Measurements from ENCODE around the gene ABITRAM. TPM values are rescaled to one million over a fixed set of nuclear protein-coding genes. Genes with fewer than 3 reads are reported as not detected.
"Not testable (repeated sequence)": the region's sequence is repeated elsewhere in the genome, so short reads cannot be mapped to it uniquely, and the experiment has no call there.

ABITRAM gene
- total RNA-seq, 1 experiment from 2014 or later: 22.9 TPM

DNA sequence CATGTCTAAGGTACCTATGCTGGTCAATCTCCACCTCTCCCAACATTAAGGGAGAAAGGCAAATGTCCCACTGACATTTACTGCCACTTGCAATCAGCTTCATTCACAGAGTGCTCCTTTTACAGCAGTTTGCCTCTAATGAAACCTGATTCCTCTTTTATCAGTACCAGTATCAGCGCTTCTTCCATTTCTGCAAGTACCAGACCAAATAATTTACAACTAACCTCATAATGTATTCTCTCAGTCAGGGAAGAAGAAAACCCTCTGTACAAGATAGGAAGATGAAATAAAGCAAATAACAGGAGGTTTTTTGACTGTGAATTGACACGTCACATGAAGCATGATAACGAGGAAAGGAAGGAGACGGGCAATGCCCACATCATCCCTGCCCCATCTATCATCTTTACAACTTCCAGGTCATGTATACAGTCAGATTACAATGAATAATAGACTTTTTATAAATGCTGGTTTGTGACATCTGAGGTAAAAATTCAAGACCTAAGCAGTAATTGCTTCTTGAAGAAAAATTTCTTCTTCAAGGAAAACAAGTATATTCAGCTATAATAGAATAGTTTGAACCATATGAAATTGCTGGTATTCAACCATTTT is 21.9 kb downstream of the ABITRAM start:
- Histone ChIP-seq H3K27me3 (no peaks in the 10 kb centered on the region), H3K27ac (no peak overlapping the region)

DNA sequence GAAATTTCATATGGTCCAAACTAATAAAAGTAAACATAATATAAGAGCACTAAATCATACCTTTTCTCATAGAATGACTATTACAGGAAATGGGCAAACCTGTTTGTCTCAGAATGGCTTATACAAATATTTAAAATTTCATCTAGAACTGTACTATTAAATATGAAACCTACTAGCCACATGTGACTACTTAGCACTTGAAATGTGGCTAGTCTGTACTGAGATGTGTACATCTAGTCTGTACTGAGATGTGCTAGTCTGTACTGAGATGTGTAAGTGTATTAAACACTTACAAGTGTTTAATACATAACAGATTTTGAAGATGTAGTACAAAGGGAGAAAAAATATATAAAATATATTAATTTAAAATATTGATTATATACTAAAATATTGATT is 22.4 kb downstream of the ABITRAM start:
- no peaks in the 10 kb centered on the region for H3K9me3 ChIP-seq (replicated peaks)
- no peaks in the 10 kb centered on the region for H3K4me1 ChIP-seq
- peaks cover 8% of the 10 kb centered on the region; the same call in 1 of the 2 replicates for H3K36me3 ChIP-seq
- no peak for DNase-seq
- no peak overlapping the region for H3K4me3 ChIP-seq
- H3K27me3 ChIP-seq: no peaks in the 10 kb centered on the region
- no peak overlapping the region for H3K27ac ChIP-seq

More for the DNA sequence above, 21.9 kb downstream of the ABITRAM start:
- no peak for DNase-seq
- Histone ChIP-seq H3K36me3 (peaks cover 5% of the 10 kb centered on the region; the same call in 1 of the 2 replicates), H3K9me3 (replicated peaks) (no peaks in the 10 kb centered on the region), H3K4me1 (no peaks in the 10 kb centered on the region), H3K4me3 (no peak overlapping the region)

DNA sequence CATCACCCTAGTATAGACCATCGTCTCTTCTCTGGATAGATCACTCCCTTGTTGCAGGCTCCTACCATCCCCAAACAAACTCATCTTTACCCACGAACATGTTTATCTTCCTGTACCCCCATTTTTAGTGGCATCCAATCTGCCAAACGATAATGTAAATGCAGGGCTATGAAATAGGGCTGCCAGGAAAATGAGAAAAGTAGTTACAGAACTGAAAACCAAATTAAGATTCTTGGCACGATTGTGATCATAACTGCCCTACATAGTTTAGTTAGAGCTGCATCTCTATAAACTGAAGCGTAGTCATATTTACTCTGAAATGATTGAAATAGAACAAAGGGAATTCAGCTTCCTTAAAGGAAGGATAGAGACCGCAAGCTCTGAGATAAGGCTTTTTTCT is 26.1 kb downstream of the ABITRAM start:
- no peak for DNase-seq
- Histone ChIP-seq H3K36me3 (peaks cover 18% of the 10 kb centered on the region), H3K27ac (no peak overlapping the region), H3K4me3 (no peak overlapping the region), H3K9me3 (replicated peaks) (no peaks in the 10 kb centered on the region), H3K27me3 (no peaks in the 10 kb centered on the region), H3K4me1 (no peaks in the 10 kb centered on the region)

DNA sequence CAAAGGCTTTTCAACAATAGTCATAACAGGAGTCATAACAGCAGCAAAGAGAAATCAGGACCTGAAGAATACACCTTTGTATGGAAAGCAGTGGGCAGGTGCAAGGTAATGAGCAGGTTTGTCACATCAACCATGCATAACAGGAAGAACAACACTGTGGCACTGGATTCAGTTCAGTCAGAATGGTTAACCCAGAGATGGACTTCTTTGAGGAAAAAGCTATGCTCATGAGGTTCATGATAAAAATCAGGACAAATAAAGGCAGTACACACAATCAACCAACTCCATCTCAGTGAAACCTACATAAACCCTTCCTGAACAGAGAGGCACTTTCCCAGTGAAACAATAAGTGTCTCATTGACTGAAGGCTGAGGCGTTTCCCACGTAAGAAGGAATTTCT is 27.0 kb downstream of the ABITRAM start:
- Histone ChIP-seq H3K4me3 (no peak overlapping the region), H3K27ac (no peak overlapping the region), H3K9me3 (replicated peaks) (no peaks in the 10 kb centered on the region), H3K36me3 (peaks cover 25% of the 10 kb centered on the region), H3K27me3 (no peaks in the 10 kb centered on the region), H3K4me1 (no peaks in the 10 kb centered on the region)
- DNase-seq: no peak

DNA sequence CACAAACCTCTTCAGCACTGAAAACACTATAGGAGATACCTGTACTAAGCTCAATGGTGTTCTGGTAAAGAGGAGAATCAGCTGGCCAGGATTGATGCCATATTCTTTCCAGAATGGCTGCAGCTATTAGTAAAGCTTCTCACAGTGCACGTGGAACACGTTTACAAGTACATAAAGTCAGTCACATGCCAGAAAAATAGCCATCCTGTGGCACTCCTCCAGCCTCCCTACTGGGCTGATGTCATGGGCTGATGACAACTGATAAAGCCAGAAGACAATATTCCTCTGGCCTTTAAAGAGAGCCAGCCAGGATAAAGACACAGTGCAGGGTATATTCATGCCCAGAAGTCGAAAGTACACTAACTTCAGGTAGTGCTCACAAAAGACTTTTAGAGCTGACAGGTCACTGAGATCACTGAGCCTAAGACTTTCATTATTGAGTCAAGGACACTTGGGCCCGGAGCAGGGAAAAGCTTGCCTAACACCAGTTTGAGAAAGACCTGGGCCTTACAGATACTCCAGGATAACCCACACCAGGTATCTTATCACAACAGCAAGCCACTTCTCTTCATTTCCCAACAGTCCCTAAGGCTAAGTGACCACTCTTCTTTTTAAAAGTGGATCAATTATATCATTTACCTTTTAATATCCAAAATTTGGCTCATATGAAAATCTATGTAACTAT is 29.4 kb downstream of the ABITRAM start:
- no peak overlapping the region for H3K27ac ChIP-seq
- H3K4me1 ChIP-seq: no peaks in the 10 kb centered on the region
- no peak for DNase-seq
- H3K4me3 ChIP-seq: no peak overlapping the region
- no peaks in the 10 kb centered on the region for H3K27me3 ChIP-seq
- H3K36me3 ChIP-seq: peaks cover 31% of the 10 kb centered on the region
- H3K9me3 ChIP-seq (replicated peaks): no peaks in the 10 kb centered on the region

DNA sequence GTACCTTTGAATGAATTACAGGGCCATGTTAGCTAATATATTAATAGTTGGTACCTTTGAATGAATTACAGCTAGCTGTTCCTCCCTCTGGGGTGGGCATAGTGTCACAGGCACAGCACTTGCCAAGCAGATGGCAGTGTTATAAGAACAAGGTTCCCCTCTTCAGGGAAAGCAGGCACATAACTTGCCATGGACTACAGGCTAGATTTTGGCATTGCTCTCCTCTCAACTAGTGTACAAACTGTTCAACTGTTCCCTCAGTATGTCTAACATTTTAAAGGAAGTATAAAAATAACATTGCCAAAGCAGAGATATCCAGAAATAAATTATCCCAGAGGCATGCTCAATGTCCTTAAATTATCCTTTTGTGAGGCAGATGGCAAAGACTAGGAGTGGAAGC is 33.7 kb downstream of the ABITRAM start:
- peaks cover 38% of the 10 kb centered on the region for H3K36me3 ChIP-seq
- H3K4me1 ChIP-seq: no peaks in the 10 kb centered on the region
- DNase-seq: no peak
- H3K4me3 ChIP-seq: no peak overlapping the region
- no peak overlapping the region for H3K27ac ChIP-seq
- H3K27me3 ChIP-seq: no peaks in the 10 kb centered on the region
- no peaks in the 10 kb centered on the region for H3K9me3 ChIP-seq (replicated peaks)

DNA sequence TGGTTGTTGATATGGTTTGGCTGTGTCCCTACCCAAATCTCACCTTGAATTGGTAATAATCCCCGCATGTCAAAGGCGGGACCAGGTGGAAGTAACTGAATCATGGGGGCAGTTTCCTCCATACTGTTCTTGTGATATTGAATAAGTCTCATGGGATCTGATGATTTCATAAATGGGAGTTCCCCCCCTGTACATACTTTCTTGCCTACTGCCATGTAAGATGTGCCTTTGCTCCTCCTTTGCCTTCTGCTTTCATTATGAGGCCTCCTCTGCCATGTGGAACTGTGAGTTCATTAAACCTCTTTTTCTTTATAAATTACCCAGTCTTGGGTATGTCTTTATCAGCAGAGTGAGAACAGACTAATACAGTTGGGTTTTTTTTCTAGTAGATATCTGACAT is 37.2 kb downstream of the ABITRAM start:
- H3K9me3 ChIP-seq (replicated peaks); H3K27me3 ChIP-seq; H3K4me1 ChIP-seq; H3K27ac ChIP-seq; H3K4me3 ChIP-seq; DNase-seq: not testable (repeated sequence)
- peaks cover 29% of the 10 kb centered on the region for H3K36me3 ChIP-seq

DNA sequence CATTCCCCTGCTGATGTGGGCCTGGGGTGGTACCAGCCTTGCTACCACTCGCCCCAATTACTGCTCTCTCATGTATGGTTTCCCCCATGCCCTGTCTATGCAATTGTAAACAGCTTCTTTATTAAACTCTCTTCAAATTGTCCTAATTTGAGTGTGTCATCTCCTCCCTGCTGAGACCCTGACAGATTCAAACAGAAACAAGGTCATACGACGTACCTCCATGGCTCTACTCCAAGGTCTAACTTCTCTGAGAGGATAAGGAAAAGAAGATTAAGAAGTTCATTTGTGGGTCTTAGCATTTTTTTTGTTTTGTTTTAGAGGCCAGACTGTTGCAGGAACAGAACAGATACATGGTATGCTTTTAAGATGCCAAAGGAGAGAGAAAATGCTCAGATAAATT is 38.0 kb downstream of the ABITRAM start:
- H3K4me1 ChIP-seq: no peaks in the 10 kb centered on the region
- DNase-seq: no peak
- H3K27ac ChIP-seq: no peak overlapping the region
- H3K4me3 ChIP-seq: no peak overlapping the region
- H3K36me3 ChIP-seq: peaks cover 32% of the 10 kb centered on the region
- H3K27me3 ChIP-seq: 0 out of 2 replicates have a peak, but pooled peaks cover 5% of the 10 kb centered on the region
- no peaks in the 10 kb centered on the region for H3K9me3 ChIP-seq (replicated peaks)

DNA sequence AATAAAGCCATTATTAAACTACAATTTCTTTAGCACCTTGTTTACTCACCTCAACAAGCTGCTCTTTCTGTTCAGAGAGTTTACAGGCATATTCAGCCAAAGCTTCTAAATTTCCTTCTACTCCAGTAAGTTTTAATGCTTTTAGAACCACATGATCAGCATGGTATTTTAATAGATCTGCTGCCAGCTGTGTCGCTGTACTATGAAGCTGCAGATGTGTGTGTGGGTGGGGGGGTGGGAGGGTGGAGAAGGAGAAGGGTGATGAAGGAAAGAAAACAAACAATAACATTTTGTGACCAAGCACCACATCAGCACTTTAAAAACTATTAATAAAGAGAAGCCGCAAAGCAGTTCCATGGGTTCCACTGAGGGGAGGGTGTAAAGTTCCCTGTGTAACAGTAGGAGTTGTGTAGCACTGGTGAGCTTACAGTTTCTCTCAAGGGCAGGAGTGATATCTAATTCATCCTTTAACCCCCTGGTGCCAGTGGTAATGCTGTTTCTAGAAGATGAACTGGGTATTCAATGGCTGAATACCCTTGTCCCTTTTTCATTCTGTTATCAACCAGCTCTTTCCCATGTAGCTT is 38.5 kb downstream of the ABITRAM start:
- Histone ChIP-seq H3K36me3 (peaks cover 32% of the 10 kb centered on the region), H3K4me3 (no peak overlapping the region), H3K27me3 (0 out of 2 replicates have a peak, but pooled peaks cover 5% of the 10 kb centered on the region), H3K27ac (no peak overlapping the region), H3K9me3 (replicated peaks) (no peaks in the 10 kb centered on the region), H3K4me1 (no peaks in the 10 kb centered on the region)
- no peak for DNase-seq

DNA sequence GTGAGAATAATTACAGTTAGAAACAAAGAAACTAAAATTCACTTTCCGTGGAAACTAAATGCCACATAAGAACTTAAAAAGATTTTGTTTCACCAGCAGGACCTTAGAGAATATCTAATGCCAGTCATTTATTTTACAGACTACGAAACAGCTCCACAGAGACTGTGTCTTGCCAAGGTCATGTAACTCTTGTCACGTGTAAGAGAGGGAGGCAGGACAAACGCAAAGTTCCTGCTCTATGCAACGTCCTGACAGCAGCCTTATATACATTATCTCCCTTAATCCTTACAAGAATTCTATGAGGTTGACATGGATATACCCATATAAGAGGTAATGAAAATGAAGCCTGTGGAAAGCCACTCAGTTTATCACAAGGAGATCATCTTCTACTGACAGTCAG is 39.7 kb downstream of the ABITRAM start:
- Histone ChIP-seq H3K27me3 (0 out of 2 replicates have a peak, but pooled peaks cover 5% of the 10 kb centered on the region), H3K27ac (no peak overlapping the region), H3K36me3 (peaks cover 44% of the 10 kb centered on the region), H3K4me3 (no peak overlapping the region), H3K9me3 (replicated peaks) (no peaks in the 10 kb centered on the region), H3K4me1 (no peaks in the 10 kb centered on the region)
- DNase-seq: no peak

DNA sequence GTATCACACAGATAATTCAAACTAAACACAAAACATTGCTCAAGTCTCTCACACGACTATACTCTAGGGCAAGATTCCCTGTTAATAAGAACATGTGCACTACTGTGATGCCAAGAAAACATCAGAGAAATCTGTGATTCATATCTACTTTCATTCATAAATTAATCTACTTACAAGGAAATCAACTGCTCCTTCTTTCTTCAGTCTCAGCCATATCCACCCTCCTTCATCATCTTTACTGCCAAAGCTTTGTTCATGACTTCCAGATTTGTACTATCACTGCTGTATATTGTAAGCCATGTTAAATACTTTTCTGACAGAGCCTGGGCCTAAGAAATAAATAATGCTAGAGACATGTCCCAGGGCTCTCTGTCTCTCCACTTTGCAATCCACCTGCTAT is 44.0 kb downstream of the ABITRAM start:
- DNase-seq: no peak
- H3K4me1 ChIP-seq: no peaks in the 10 kb centered on the region
- H3K4me3 ChIP-seq: no peak overlapping the region
- H3K27ac ChIP-seq: no peak overlapping the region
- H3K36me3 ChIP-seq: peaks cover 49% of the 10 kb centered on the region
- H3K9me3 ChIP-seq (replicated peaks): no peaks in the 10 kb centered on the region
- H3K27me3 ChIP-seq: 0 out of 2 replicates have a peak, but pooled peaks cover 5% of the 10 kb centered on the region

DNA sequence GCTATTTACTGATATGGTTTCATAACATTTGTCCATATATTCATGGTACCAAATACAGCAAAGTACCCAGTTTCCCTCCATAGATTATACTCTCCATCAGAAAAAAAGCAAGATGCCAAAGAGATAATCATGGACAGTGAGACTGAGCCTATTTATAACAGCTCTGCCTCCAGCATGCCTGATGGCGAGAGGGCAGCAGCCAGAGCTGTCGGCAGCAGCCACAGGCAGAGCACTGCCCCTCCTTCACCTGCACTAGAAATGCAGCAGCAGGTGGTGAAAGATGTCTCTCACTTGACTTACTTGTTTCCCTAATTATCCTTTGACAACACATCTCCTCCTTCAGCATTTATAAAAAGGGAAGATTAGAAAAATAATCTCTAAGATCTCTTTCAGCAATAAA is 46.7 kb downstream of the ABITRAM start:
- 0 out of 2 replicates have a peak, but pooled peaks cover 4% of the 10 kb centered on the region for H3K27me3 ChIP-seq
- H3K27ac ChIP-seq: no peak overlapping the region
- H3K36me3 ChIP-seq: peaks cover 63% of the 10 kb centered on the region
- no peaks in the 10 kb centered on the region for H3K9me3 ChIP-seq (replicated peaks)
- H3K4me3 ChIP-seq: no peak overlapping the region
- H3K4me1 ChIP-seq: no peaks in the 10 kb centered on the region
- no peak for DNase-seq

DNA sequence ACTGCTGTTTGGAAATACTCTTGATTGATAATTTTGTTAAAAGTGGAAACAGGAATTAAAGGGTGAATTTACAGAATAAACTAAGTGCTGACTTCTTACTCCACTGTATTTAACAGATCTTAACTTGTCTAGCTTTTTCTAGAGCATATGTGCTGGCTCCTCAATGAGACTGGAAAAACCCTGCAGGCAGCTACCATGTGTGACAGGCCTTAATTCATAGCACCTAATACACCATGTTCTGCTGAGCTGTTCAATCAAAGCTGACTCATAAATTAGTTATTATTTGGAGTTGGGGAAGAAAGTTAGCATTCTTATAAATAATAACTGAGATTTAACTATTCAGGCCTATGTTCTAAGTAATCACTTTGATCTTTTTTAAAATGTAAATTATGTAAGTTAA is 49.7 kb downstream of the ABITRAM start:
- no peak for DNase-seq
- H3K27ac ChIP-seq: no peak overlapping the region
- no peaks in the 10 kb centered on the region for H3K27me3 ChIP-seq
- no peaks in the 10 kb centered on the region for H3K9me3 ChIP-seq (replicated peaks)
- H3K4me1 ChIP-seq: no peaks in the 10 kb centered on the region
- H3K4me3 ChIP-seq: no peak overlapping the region
- peaks cover 51% of the 10 kb centered on the region for H3K36me3 ChIP-seq
